Hippocampal formation (tissue), 2 donors: ENCODE data around the gene AICDA.
A peak's percentile ranks its signal among the peaks of the same experiment; 100 is the strongest.
"Not testable (repeated sequence)": the region's sequence is repeated elsewhere in the genome, so short reads cannot be mapped to it uniquely, and the experiment has no call there.

Experiments used
- DNase-seq, 2 donors: peaks; one replicate each; lab custom pipeline; 2025; lab: John Stamatoyannopoulos, UW

Gene AICDA

GRCh38 chr12:8612629-8613028 lies at the start of gene AICDA:
TSS of gene AICDA (minus strand) at chr12:8612859. CDS start at chr12:8612767, 92 bp downstream.
- no peak for DNase-seq

GRCh38 chr12:8661751-8662150 lies 49.1 kb upstream of the AICDA start:
- no peak for DNase-seq

- DNase-seq = peak; percentile 1 to 16
These were observed 48.4 kb upstream of the AICDA start for GRCh38 chr12:8661016-8661415.

- DNase-seq = no peak
These were observed 45.7 kb upstream of the AICDA start for GRCh38 chr12:8658346-8658745.

GRCh38 chr12:8655421-8655820 lies 42.8 kb upstream of the AICDA start:
- DNase-seq = no peak

- no peak for DNase-seq
These were observed 36.0 kb upstream of the AICDA start for GRCh38 chr12:8648576-8649205.

- DNase-seq = no peak
These were observed 35.3 kb upstream of the AICDA start for GRCh38 chr12:8647968-8648367.

GRCh38 chr12:8644345-8645248 lies 31.9 kb upstream of the AICDA start:
- DNase-seq = no peak

GRCh38 chr12:8642775-8643174 lies 30.1 kb upstream of the AICDA start:
- no peak for DNase-seq

GRCh38 chr12:8639936-8640335 lies 27.3 kb upstream of the AICDA start:
- no peak for DNase-seq

- DNase-seq = no peak
These were observed 26.3 kb upstream of the AICDA start for GRCh38 chr12:8638951-8639350.

- no peak for DNase-seq
These were observed 25.0 kb upstream of the AICDA start for GRCh38 chr12:8637666-8638065.

GRCh38 chr12:8637244-8637643 lies 24.6 kb upstream of the AICDA start:
- DNase-seq = no peak

GRCh38 chr12:8636581-8636980 lies 23.9 kb upstream of the AICDA start:
- no peak for DNase-seq

GRCh38 chr12:8636007-8636346 lies 23.3 kb upstream of the AICDA start:
- DNase-seq = not testable (repeated sequence)

- DNase-seq = not testable (repeated sequence)
These were observed 22.8 kb upstream of the AICDA start for GRCh38 chr12:8635342-8636006.

- DNase-seq = no peak
These were observed 17.5 kb upstream of the AICDA start for GRCh38 chr12:8630131-8630530.

- DNase-seq = no peak
These were observed 16.9 kb upstream of the AICDA start for GRCh38 chr12:8629486-8630033.

GRCh38 chr12:8628731-8629130 lies 16.1 kb upstream of the AICDA start:
- no peak for DNase-seq

- not testable (repeated sequence) for DNase-seq
These were observed 12.1 kb upstream of the AICDA start for GRCh38 chr12:8624750-8625149.

GRCh38 chr12:8622646-8623045 lies 10.0 kb upstream of the AICDA start:
- DNase-seq = no peak

GRCh38 chr12:8615206-8615605 lies 2.5 kb upstream of the AICDA start:
- DNase-seq = no peak

GRCh38 chr12:8613881-8614280 lies 1.2 kb upstream of the AICDA start:
- DNase-seq = not testable (repeated sequence)
